GM19395 (cell line): ENCODE data around the gene CHMP6.

Experiments
- ATAC-seq: cut with Tn5 transposase; IDR thresholded peaks from one replicate; pipeline ENCODE4 v1.9.1; 2021; ENCODE audit warnings: mild to moderate bottlenecking, moderate library complexity; ENCODE audit not compliant: unreplicated experiment

CHMP6 gene

GRCh38 chr17:80991645-80992076 lies at the start of gene CHMP6:
Gene CHMP6, plus strand, starts transcription at chr17:80991841. Its CDS starts 78 bp downstream, at chr17:80991919.
- no peak for ATAC-seq

- no peak for ATAC-seq
Measured at GRCh38 chr17:80942423-80943345, 49.0 kb upstream of the CHMP6 start.

DNA sequence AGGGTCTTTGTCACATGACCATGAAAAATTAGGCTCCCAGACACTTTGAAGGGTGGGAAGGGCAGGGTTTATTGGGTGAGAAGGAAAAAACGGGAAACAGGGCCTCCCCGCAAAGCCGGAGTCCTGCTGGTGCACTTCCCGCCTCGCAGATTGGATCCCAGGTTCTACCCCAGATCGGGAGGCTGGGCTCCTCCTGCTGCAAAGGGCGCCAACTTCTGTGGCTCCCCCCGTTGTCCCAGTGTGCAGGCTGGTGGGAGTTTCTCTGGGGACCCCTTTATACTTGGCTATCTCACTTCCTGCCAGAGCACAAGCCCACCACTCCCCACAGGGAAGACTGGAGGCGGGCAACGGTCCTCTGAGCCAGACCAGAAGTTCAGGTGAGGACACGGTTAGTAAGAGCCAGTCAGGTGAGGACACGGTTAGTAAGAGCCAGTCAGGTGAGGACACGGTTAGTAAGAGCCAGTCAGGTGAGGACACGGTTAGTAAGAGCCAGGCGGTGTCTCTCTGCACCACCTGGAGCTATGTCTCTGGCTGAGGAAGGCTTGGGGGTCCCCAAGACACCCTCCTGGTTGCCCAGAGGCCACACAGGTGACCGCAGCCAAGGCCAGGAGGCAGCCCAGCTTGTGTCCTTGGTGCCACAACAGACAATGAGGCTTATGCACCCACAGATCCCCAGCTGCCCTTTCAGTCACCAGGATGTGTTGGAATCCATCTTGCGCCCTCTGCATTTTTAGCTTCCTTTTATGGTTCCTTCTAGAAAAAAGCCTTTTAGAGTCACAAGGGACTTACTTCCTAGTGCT lies 48.1 kb upstream of the CHMP6 start:
- ATAC-seq: no peak

DNA sequence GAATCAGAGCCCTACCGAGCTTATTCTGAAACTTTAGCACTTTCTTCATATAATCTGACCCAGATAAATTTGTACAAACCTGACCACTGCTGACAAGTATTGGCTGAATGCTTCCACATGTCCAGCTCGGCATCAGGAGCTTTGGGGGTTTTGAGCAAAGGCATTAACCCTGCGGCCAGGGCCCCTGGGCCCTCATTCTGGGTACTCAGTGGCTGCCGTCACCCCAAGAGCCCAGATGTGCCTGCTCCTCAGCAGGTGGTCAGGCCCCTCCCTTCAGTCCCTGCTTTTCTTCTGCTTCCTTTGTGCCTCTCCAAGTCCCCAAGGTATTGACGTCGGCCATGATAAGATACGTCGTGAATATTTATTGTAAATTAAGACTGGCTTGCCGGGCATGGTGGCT lies 47.3 kb upstream of the CHMP6 start:
- no peak for ATAC-seq

DNA sequence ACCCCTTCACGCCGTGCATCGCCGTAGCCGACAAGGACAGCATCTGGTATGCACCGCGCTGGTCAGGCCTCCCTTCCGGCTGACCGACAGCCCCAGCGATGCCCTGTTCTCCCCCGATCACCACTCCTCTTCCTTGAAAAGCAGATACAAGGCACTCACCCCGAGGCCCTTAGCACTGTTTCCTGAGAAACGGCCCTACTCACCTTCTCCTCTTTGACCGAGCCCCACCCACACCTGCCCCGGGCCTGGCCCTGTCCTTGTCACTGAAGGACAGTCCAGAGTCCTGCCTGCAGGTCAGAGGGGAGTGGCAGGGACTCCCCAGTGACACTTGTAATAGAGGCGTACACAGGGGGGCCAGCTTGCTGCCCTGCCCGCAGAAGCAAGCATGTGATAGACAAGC lies 45.9 kb upstream of the CHMP6 start:
- no peak for ATAC-seq

GRCh38 chr17:80946449-80946848 lies 45.2 kb upstream of the CHMP6 start:
- ATAC-seq: no peak

DNA sequence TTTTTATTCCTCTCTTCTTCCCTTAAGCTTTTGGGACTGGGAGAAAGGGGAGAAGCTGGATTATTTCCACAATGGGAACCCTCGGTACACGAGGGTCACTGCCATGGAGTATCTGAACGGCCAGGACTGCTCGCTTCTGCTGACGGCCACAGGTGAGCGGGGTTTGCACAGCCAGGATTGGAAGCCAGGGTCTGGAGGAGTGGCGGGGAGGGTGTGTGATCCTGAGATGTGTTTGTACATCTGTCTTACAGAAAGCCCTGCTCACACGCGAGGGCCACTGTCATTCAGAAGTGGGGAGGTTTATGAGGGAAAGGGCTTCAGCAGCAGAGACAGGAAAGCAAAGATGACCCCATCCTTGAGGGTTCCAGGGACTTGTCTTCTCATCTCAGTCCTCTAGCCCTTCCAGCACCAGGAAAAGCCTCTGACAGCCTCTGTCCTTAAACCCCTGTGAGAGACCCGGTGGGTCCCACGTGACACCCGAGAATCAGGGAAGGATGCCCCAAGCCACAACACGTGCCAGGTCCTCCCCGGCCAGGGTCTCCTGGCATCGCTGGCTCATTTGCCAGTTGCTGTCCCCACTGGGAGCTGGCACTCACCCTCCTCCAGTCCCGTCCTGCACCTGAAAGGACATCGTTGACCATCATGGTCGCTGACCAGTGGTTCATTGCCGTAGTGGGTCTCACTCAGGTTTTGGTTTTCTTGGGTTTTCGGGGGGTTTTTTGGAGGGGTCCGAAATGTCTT lies 44.3 kb upstream of the CHMP6 start:
- no peak for ATAC-seq

GRCh38 chr17:80948019-80948975 lies 43.3 kb upstream of the CHMP6 start:
- ATAC-seq: no peak

DNA sequence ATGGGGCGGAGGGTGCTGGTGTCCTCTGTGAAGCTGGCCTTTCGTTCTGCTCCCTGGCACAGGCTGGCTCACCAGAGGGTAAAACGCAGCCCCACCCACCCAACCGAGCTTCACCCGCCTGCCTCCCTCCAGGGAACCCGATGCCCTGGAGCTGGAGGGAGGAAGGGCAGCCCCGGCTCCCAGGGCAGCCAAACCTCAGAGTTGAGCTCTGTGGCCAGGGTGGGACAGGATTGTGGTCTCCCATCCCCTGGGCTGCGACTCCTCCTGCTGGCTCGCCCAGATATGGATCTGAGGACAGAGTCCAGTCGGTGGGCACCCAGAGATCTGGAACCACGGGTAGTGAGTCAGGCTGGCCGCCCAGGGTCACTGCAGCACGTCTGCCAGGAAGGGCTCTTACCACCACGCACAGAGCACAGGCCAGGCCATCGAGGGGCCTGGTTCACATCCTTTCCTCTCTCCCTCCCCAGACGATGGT lies 42.6 kb upstream of the CHMP6 start:
- no peak for ATAC-seq

DNA sequence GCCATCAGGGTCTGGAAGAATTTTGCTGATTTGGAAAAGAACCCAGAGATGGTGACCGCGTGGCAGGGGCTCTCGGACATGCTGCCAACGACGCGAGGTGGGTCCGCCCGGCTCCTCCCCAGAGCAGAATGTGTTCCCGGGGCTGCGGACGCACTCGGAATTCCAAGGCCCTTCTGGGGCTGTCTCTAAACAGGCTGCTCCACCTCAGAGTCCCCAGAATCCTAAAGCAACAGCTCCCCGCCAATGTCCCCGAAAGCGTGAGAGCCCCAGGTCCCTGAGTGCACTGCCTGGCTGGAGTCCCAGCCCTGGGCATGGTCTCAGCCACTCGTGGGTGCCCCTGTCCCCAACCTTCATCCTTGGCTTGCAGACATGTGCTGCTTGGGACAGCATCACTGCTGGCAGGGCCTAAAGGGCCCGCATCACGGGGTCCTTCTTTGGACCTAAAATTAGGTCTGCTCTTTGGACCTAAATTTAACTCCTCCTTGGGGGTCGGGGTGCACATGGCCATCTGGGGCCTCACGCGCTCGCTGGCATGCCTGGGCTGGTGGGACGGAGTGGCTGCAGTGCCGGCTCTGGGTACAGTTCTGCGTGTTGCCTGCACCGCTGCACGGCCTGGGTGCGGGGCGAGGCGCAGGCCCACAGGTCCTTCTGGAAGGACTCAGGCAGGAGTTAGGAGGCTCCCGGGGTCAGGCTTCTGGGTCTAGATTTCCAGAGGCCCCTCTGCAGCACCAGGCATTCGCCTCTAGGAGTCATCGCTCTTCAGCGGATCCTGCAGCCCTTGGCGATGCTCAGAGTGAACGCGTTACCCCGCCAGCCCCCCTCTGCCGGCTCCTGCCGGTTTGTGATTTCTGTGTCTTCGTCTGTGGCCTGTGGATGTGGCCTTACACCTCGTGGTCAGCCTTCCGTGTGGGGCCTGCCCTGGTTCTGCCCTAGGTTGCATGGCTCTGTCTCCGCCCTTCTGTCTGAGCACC lies 41.9 kb upstream of the CHMP6 start:
- ATAC-seq: no peak

DNA sequence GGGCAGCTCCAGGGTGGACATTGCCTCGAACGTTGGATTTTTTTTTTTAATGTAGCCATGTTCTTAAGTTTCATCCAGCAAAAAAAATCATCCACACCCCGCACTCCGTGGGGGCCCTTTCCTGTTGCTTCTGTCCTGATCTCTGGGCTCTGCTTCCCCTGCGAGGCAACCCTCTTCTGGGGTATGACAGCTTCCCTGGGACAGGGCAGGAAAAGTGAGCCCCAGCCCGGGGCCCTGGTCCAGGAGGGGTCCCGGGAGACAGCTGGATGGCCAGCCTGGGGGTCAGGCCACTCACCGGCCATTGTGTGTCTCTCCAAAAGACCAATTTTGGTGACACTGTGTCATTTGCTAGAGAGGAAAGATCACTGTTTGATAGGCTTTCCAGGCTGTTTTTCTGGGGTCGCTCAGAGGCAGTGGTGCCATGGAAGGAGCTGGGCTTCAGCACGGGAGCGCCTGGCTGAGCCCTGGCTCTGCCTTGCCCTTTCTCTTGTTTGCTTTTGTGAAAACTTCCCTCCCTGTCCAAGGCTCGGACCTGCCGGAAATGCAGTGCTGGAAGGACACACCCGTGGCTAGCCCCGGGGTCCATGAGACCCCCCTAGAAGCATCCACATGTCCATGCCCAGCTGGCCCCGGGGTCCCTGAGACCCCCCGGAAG lies 41.0 kb upstream of the CHMP6 start:
- no peak for ATAC-seq

DNA sequence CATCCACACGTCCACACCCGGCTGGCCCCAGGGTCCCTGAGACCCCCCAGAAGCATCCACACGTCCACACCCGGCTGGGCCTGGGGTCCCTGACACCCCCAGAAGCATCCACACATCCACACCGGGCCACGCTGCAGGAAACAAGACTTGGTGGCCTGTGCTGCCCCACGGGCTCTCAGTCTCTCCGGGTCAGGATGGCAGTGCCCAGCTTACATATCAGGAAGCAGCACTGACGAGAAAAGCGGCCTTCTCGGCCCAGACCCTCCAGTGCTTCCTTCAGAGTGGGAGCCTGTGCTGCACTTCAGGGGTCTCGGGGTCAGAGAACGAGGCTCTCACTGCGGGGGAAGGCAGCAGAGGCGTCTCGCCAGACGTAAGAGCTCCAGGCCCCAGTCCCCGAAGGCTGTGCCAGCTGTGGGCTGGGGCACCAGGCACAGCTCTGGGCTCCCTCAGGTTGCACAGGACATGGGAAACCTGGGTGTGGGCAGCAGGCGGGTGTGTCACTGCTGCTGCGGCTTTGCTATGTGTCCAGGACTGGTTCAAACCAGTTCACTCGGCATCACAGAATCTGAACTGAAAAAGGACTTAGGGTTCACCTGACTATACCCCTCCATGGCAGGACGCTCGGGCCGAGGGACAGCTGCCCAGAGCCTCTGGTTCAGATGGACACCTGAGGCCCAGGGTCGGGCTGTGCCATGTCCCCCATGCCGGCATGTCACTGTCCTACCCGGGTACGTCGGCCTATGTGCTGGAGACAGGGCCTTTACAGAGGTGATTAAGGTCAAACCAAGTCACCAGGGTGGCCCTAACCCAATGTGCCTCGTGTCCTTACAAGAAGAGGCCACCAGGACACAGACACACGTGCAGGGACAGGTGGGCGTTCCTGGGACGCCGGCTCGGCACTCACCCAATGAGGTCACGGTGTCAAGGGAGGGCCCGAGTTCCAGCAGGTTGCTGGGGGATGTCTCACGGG lies 40.2 kb upstream of the CHMP6 start:
- ATAC-seq: no peak

DNA sequence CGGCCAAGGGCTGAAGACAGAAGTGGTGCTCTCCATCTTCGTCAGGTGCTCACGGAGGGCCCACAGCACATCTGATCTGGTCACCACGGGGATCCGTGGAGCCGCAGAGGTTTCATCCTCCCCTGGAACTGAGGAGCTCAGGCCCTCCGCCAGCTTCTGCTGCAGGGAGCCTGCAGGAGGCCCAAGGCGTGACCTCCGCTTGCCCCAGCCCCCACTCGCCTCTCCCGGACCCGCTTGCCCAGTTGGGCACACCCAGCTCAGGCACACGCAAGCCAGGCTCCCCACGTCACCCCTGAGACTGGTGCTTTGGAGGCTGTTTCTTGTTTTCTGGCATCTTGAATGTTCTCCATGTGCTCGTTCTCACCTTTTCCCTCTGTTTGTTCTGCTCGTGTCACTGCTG lies 39.4 kb upstream of the CHMP6 start:
- ATAC-seq: no peak

- ATAC-seq: no peak
Measured at GRCh38 chr17:80953471-80954315, 37.9 kb upstream of the CHMP6 start.

DNA sequence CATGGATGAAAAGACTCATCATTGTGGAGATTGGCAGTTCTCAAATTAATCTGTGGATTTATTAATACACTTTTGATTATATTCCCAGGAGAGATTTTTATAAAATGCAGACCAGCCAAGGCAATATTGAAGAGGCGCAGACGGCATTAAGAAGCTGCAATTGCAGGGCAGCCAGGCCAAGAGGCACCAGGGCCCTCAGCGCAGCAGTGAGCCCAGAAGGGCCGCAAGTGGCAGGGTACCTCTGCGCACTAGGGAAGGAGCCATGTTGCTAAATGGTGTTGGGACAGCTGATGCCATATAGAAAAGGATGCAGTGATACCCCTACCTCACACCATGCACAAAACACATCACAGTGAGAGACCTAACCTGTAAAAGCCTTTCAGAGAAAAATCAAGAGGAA lies 36.6 kb upstream of the CHMP6 start:
- ATAC-seq: no peak

- no peak for ATAC-seq
Measured at GRCh38 chr17:80955671-80956280, 35.9 kb upstream of the CHMP6 start.
